Upper lobe of left lung (tissue), 6 donors: ENCODE results near the gene CHP1. TPM values are rescaled to one million over a fixed set of nuclear protein-coding genes. Genes with fewer than 3 reads are reported as not detected.
A peak's percentile ranks its signal among the peaks of the same experiment; 100 is the strongest.

ENCODE experiments used
- ATAC-seq, 2 donors: fragments of 200-7000 bp; cut with Tn5 transposase; one replicate each; pipeline ENCODE4 v1.9.1; 2022; ENCODE audit warnings: mild to moderate bottlenecking in 2 of 2, moderate library complexity in 2 of 2; ENCODE audit not compliant: low FRiP score in 2 of 2
- DNase-seq, 2 donors: peaks; one replicate each; pipeline ENCODE4 v3.0.0-alpha.2; 2019 to 2020
- H3K27ac ChIP-seq, 4 donors: fragments of 200-600 bp; sonication (generic); one replicate each; pipeline ENCODE4 v1.5.1; 2016 to 2019
- H3K27me3 ChIP-seq, 4 donors: fragments of 200-600 bp; sonication (generic); one replicate each; pipeline ENCODE4 v1.5.1; 2017 to 2019
- H3K36me3 ChIP-seq, 4 donors: fragments of 200-600 bp; sonication (generic); one replicate each; pipeline ENCODE4 v1.5.1; 2016 to 2019
- H3K4me1 ChIP-seq, 4 donors: fragments of 200-600 bp; sonication (generic); one replicate each; pipeline ENCODE4 v1.5.1; 2018 to 2019
- H3K4me3 ChIP-seq, 4 donors: fragments of 200-600 bp; sonication (generic); one replicate each; pipeline ENCODE4 v1.5.1; 2017 to 2019; ENCODE audit warnings: mild to moderate bottlenecking in 2 of 4, moderate library complexity in 1 of 4
- H3K9me3 ChIP-seq, 4 donors: fragments of 200-600 bp; sonication (generic); one replicate each; pipeline ENCODE4 v1.5.1; 2018 to 2019
- CTCF ChIP-seq, 6 experiments: fragments of 450-650 bp in 4 of 6; fragments of 200-600 bp in 2 of 6; sonication (generic) in 2 of 6; IDR thresholded peaks; one replicate each; pipeline ENCODE4 v1.5.1; 2016 to 2019; ENCODE audit warnings: antibody characterized with exemption in 6 of 6
- EP300 ChIP-seq, 4 donors: sonication (generic); formaldehyde crosslinking; IDR thresholded peaks; one replicate each; pipeline ENCODE4 v1.5.1; 2017; ENCODE audit warnings: antibody characterized with exemption in 4 of 4, control low read depth in 2 of 4
- POLR2A ChIP-seq, 4 donors: fragments of 450-650 bp; IDR thresholded peaks; one replicate each; pipeline ENCODE4 v1.5.1; 2016 to 2017; ENCODE audit warnings: antibody characterized with exemption in 4 of 4, mild to moderate bottlenecking in 2 of 4
- POLR2AphosphoS5 ChIP-seq, 2 donors: sonication (generic); formaldehyde crosslinking; IDR thresholded peaks; one replicate each; pipeline ENCODE4 v1.5.1; 2017; ENCODE audit warnings: antibody characterized with exemption in 2 of 2
- WGBS, 2 donors: methylation state at CpG; one replicate each; pipeline ENCODE4 v1.1.5; 2017 to 2018; 5-methylcytosine and 5-hydroxymethylcytosine counted together
- total RNA-seq, 6 donors: library from RNA; depleted of rRNA in 4 of 6; stranded (reverse); fragments of >200 nt in 4 of 6; gene quantifications; one replicate each; pipeline versions ENCODE4 v1.1.0 to v1.2.1, GENCODE V29; 2016 to 2021
- donor health status: DM: no; HTN: no; CAD: no; lungs with moderate emphysema.
- donor health status: DM: no; HTN: yes; CAD: no; lungs with severe emphysema.

Gene CHP1
- total RNA-seq, 6 donors from 2014 or later: 130 to 264 (median 200) TPM

GRCh38 chr15:41284427-41285177 is 53.5 kb downstream of the CHP1 start:
- ATAC-seq (peak in 1 of 2 donors; percentile 11), DNase-seq (no peak)
- 1% methylated on average over 20 of the region's 20 CpGs for WGBS, 2 donors
- Histone ChIP-seq H3K36me3 (peaks cover 15 to 46% (median 23%) of the 10 kb centered on the region in 4 donors), H3K27me3 (no peaks in the 10 kb centered on the region), H3K9me3 (no peaks in the 10 kb centered on the region), H3K4me3 (peak overlapping the region; percentile 71 to 99 (median 89)), H3K4me1 (peaks cover 20 to 40% (median 33%) of the 10 kb centered on the region in 4 donors), H3K27ac (peak overlapping the region; percentile 79 to 98 (median 92))
- TF ChIP-seq POLR2A (IDR thresholded peaks at IDR 0.05) (no peak), POLR2AphosphoS5 (IDR thresholded peaks at IDR 0.05) (no peak), CTCF (IDR thresholded peaks at IDR 0.05) (no peak), EP300 (IDR thresholded peaks at IDR 0.05) (no peak)

DNA sequence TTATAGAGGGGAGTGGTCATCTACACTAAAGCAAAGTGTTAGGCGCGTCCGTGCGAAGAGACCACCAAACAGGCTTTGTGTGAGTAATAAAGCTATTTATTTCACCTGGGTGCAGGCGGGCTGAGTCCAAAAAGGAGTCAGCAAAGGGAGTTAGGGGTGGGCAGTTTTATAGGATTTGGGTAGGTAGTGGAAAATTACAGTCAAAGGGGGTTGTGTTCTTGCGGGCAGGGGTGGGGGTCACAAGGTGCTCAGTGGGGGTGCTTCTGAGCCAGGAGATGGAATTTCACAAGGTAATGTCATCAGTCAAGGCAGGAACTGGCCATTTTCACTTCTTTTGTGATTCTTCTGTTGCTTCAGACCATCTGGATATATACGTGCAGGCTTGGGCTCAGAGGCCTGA is 54.2 kb downstream of the CHP1 start:
- no peaks in the 10 kb centered on the region for H3K27me3 ChIP-seq
- ATAC-seq (no peak), DNase-seq (no peak)
- peaks cover 11 to 43% (median 20%) of the 10 kb centered on the region in 4 donors for H3K36me3 ChIP-seq
- TF ChIP-seq EP300 (IDR thresholded peaks at IDR 0.05): no peak
- TF ChIP-seq POLR2AphosphoS5 (IDR thresholded peaks at IDR 0.05): no peak
- no peak for TF ChIP-seq POLR2A (IDR thresholded peaks at IDR 0.05)
- no peak for TF ChIP-seq CTCF (IDR thresholded peaks at IDR 0.05)
- whole genome bisulfite sequencing, 2 donors: 47 to 60% methylated on average over 7 of the region's 7 CpGs
- no peaks in the 10 kb centered on the region for H3K9me3 ChIP-seq
- peaks cover 24 to 45% (median 33%) of the 10 kb centered on the region in 4 donors for H3K4me1 ChIP-seq
- peak overlapping the region in 3 of 4 donors; percentile 71 to 99 (median 80) for H3K4me3 ChIP-seq
- H3K27ac ChIP-seq: peak overlapping the region; percentile 79 to 98 (median 92)

DNA sequence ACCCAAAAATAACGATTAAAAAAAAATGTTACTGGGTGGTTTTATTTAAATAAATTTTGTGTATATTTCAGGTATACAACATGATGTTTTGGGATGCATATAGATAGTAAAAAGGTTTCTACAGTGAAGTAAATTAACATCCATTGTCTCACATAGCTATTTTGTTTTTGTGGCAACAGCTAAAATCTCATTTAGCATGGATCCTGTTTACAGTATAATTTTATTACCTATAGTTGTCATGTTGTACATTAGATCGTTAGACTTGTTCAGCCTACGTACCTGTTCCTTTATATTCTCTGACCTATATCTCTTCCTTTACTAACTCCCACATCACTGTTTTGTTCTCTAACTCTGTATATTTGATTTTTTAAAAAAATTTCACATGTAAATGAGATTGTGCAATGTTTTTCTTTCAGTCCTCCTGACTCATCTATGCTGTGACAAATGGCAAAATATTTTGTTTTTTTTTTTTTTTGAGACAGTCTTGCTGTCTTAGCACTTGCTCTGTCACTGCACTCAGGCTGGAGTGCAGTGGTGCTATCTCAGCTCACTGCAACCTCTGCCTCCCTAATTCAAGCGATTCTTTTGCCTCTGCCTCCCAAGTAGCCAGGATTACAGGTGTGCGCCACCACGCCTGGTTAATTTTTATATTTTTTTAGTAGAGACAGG is 55.7 kb downstream of the CHP1 start:
- no peaks in the 10 kb centered on the region for H3K27me3 ChIP-seq
- ATAC-seq (no peak), DNase-seq (no peak)
- H3K9me3 ChIP-seq: no peaks in the 10 kb centered on the region
- peaks cover 24 to 49% (median 33%) of the 10 kb centered on the region in 4 donors for H3K4me1 ChIP-seq
- TF ChIP-seq POLR2A (IDR thresholded peaks at IDR 0.05): no peak
- TF ChIP-seq CTCF (IDR thresholded peaks at IDR 0.05): no peak
- no peak for TF ChIP-seq EP300 (IDR thresholded peaks at IDR 0.05)
- no peak overlapping the region for H3K27ac ChIP-seq
- 95 to 98% methylated on average over 6 of the region's 6 CpGs for WGBS, 2 donors
- H3K4me3 ChIP-seq: no peak overlapping the region
- peaks cover 9 to 52% (median 20%) of the 10 kb centered on the region in 4 donors for H3K36me3 ChIP-seq

DNA sequence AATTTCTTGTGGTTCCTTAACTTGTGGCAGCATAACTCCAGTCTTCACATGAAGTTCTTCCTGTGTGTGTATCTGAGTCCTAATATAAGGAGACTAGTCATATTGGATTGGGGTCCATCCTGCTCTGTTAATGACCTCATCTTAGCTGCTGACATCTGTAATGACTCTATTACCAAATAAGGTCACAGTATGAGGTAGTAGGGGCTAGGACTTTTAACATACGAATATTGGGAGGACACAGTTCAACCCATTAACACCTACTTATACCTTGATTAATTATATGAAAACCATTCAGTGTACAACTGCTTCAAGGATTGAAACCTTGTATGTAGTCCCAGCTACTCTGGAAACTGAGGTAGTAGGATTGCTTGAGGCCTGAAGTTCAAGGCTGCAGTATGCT is 57.4 kb downstream of the CHP1 start:
- Histone ChIP-seq H3K4me1 (peaks cover 21 to 44% (median 29%) of the 10 kb centered on the region in 4 donors), H3K36me3 (peaks cover 9 to 59% (median 20%) of the 10 kb centered on the region in 4 donors), H3K4me3 (no peak overlapping the region), H3K27ac (no peak overlapping the region), H3K9me3 (no peaks in the 10 kb centered on the region), H3K27me3 (no peaks in the 10 kb centered on the region)
- TF ChIP-seq POLR2A (IDR thresholded peaks at IDR 0.05): no peak
- TF ChIP-seq POLR2AphosphoS5 (IDR thresholded peaks at IDR 0.05): no peak
- ATAC-seq: no peak
- WGBS, 2 donors: 90 to 100% methylated on average over 1 of the region's 1 CpG
- no peak for DNase-seq

- no peak for DNase-seq
- H3K4me1 ChIP-seq: peaks cover 20 to 41% (median 27%) of the 10 kb centered on the region in 4 donors
- no peaks in the 10 kb centered on the region for H3K9me3 ChIP-seq
- TF ChIP-seq CTCF (IDR thresholded peaks at IDR 0.05) (no peak), POLR2A (IDR thresholded peaks at IDR 0.05) (no peak), EP300 (IDR thresholded peaks at IDR 0.05) (no peak), POLR2AphosphoS5 (IDR thresholded peaks at IDR 0.05) (no peak)
- ATAC-seq: no peak
- no peak overlapping the region for H3K27ac ChIP-seq
- H3K27me3 ChIP-seq: no peaks in the 10 kb centered on the region
- H3K36me3 ChIP-seq: peaks cover 9 to 71% (median 22%) of the 10 kb centered on the region in 4 donors
- no peak overlapping the region for H3K4me3 ChIP-seq
- WGBS, 2 donors: 60 to 66% methylated on average over 2 of the region's 2 CpGs
Measured at GRCh38 chr15:41289953-41290352, 58.9 kb downstream of the CHP1 start.
